DND-41 (cell line): ENCODE results near the gene CELA2B.

Source experiments
- ATAC-seq: fragments of 200-7000 bp; cut with Tn5 transposase; 3 replicates; pipeline ENCODE4 v1.9.1; 2021; ENCODE audit warnings: low read depth; ENCODE audit not compliant: insufficient read depth
- DNase-seq: peaks from one replicate; pipeline ENCODE4 v3.0.0-alpha.2; 2020
- H2AFZ ChIP-seq: 2 replicates; pipeline ENCODE4 v1.6.0; 2012; ENCODE audit warnings: low read depth, low read length
- H3K27ac ChIP-seq: 2 replicates; pipeline ENCODE4 v1.5.1; 2012; ENCODE audit warnings: low read length, inconsistent platforms
- H3K27me3 ChIP-seq: fragments of 200-600 bp; sonication (generic); 2 replicates; pipeline ENCODE4 v1.6.0; 2012; ENCODE audit warnings: low read length, mild to moderate bottlenecking, inconsistent platforms; ENCODE audit not compliant: insufficient read depth, poor library complexity
- H3K36me3 ChIP-seq: 2 replicates; pipeline ENCODE4 v1.5.1; 2012; ENCODE audit warnings: low read length, inconsistent platforms; ENCODE audit not compliant: insufficient read depth
- H3K4me1 ChIP-seq: 2 replicates; pipeline ENCODE4 v1.5.1; 2012; ENCODE audit warnings: mild to moderate bottlenecking, low read length; ENCODE audit not compliant: insufficient read depth
- H3K4me2 ChIP-seq: 2 replicates; pipeline ENCODE4 v1.6.0; 2012; ENCODE audit warnings: mild to moderate bottlenecking, moderate library complexity, low read length, inconsistent platforms; ENCODE audit not compliant: insufficient read depth
- H3K4me3 ChIP-seq, 2 experiments: fragments of 200-600 bp in 1 of 2; shearing (Covaris generic) in 1 of 2; 2 replicates each; pipeline ENCODE4 v1.5.1; 2012 to 2016; ENCODE audit warnings: inconsistent platforms in 2 of 2, low read length in 2 of 2, mild to moderate bottlenecking in 2 of 2, low read depth in 1 of 2, moderate library complexity in 1 of 2
- H3K79me2 ChIP-seq: 2 replicates; pipeline ENCODE4 v1.6.0; 2012; ENCODE audit warnings: low read length, inconsistent platforms; ENCODE audit not compliant: insufficient read depth
- H3K9ac ChIP-seq: 2 replicates; pipeline ENCODE4 v1.6.0; 2012; ENCODE audit warnings: low read depth, mild to moderate bottlenecking, inconsistent platforms, low read length, moderate library complexity
- H3K9me3 ChIP-seq: 2 replicates; pipeline ENCODE4 v1.5.1; 2012; ENCODE audit warnings: low read length, moderate library complexity, mild to moderate bottlenecking, inconsistent platforms; ENCODE audit not compliant: insufficient read depth, severe bottlenecking
- H4K20me1 ChIP-seq: 2 replicates; pipeline ENCODE4 v1.6.0; 2012; ENCODE audit warnings: low read length; ENCODE audit not compliant: insufficient read depth
- EZH2 ChIP-seq: IDR thresholded peaks from 3 replicates; pipeline ENCODE4 v1.6.1; 2012; ENCODE audit warnings: borderline replicate concordance, low read depth, mild to moderate bottlenecking, moderate library complexity, low read length, inconsistent platforms; ENCODE audit not compliant: severe bottlenecking
- TF ChIP-seq, protein P1 (sequence below): IDR thresholded peaks from 2 replicates; pipeline ENCODE4 v1.5.1; 2012; ENCODE audit warnings: borderline replicate concordance, low read length, moderate library complexity, mild to moderate bottlenecking; ENCODE audit not compliant: poor library complexity, severe bottlenecking; ENCODE audit errors: extremely low read depth

Gene CELA2B

DNA sequence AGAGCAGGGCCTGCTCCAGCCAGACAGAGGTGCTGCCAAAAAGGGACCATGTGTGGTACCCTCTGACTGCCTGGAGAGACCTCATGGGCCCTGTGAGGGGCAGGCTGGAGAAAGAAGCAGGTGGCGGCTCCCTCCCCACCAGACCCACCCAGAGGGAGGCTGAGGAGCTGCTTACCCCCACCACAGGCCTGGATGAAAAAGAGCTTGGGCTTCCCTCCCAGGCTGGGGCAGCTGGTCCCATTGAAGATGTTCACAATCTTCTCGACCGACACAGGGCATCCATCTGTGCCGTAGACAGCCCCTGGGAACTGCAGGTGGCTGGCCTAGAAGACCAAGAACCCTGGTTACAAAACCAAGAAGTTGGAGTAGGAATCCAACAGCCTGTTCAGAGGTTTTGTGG lies 28.5 kb downstream of the CELA2B start:
- TF ChIP-seq, protein P1, sequence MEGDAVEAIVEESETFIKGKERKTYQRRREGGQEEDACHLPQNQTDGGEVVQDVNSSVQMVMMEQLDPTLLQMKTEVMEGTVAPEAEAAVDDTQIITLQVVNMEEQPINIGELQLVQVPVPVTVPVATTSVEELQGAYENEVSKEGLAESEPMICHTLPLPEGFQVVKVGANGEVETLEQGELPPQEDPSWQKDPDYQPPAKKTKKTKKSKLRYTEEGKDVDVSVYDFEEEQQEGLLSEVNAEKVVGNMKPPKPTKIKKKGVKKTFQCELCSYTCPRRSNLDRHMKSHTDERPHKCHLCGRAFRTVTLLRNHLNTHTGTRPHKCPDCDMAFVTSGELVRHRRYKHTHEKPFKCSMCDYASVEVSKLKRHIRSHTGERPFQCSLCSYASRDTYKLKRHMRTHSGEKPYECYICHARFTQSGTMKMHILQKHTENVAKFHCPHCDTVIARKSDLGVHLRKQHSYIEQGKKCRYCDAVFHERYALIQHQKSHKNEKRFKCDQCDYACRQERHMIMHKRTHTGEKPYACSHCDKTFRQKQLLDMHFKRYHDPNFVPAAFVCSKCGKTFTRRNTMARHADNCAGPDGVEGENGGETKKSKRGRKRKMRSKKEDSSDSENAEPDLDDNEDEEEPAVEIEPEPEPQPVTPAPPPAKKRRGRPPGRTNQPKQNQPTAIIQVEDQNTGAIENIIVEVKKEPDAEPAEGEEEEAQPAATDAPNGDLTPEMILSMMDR: no peak
- no peak for TF ChIP-seq EZH2

DNA sequence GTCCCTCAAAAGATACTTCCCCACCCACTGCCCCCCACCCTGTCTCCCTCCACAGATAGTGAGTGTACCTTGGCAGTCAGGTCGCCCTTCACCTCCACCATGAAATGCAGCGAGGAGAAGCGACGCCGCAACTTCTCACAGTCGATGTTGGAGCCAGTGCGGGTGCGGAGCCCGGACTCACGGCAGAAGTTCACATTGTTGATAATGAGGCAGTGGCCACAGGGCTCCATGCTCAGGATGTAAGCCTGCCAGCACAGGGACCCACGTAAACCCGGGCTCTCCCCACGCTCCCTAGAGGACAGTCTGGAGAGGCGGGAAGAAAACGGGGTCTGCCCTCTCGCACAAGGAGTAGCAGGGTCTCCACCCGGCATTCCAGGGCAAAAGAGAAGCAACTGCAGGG lies 30.9 kb downstream of the CELA2B start:
- no peaks in the 10 kb centered on the region for H3K4me1 ChIP-seq
- no peak overlapping the region for H3K9ac ChIP-seq
- DNase-seq: no peak
- TF ChIP-seq, protein P1: no peak
- no peak for TF ChIP-seq EZH2
- no peak for ATAC-seq
- H3K27ac ChIP-seq: no peak overlapping the region
- H3K4me3 ChIP-seq: no peak overlapping the region
- no peaks in the 10 kb centered on the region for H3K27me3 ChIP-seq
- no peak overlapping the region for H3K4me2 ChIP-seq
- no peaks in the 10 kb centered on the region for H3K79me2 ChIP-seq
- H4K20me1 ChIP-seq: no peaks in the 10 kb centered on the region
- no peak overlapping the region for H2AFZ ChIP-seq
- H3K36me3 ChIP-seq: no peaks in the 10 kb centered on the region
- H3K9me3 ChIP-seq: no peaks in the 10 kb centered on the region

More for the DNA sequence above, 28.5 kb downstream of the CELA2B start:
- no peak overlapping the region for H3K27ac ChIP-seq
- H3K9me3 ChIP-seq: no peaks in the 10 kb centered on the region
- no peak overlapping the region for H2AFZ ChIP-seq
- no peak for DNase-seq
- no peaks in the 10 kb centered on the region for H3K79me2 ChIP-seq
- H4K20me1 ChIP-seq: no peaks in the 10 kb centered on the region
- no peak overlapping the region for H3K4me3 ChIP-seq
- no peaks in the 10 kb centered on the region for H3K4me1 ChIP-seq
- no peak for ATAC-seq
- H3K4me2 ChIP-seq: no peak overlapping the region
- H3K27me3 ChIP-seq: no peaks in the 10 kb centered on the region
- H3K9ac ChIP-seq: no peak overlapping the region
- no peaks in the 10 kb centered on the region for H3K36me3 ChIP-seq

DNA sequence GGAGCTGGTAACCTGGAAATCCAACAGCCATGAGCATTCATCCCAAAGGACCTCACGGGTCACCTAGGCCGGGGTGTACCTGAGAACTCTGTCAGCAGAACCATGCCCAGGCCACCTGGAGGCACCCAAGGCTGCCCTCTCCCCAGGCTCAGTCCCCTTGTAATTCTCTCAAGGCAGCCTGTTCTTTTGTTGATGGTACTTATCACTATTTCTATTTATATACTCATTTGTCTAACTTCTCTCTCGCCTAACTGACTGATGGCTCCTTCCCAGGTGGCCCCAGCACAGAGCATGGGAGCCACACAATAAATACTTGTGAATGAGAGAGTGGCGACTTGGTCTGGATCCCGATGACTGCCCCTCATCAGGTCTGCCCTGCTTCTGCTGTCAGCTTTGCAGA lies 31.4 kb downstream of the CELA2B start:
- H3K4me2 ChIP-seq: no peak overlapping the region
- no peaks in the 10 kb centered on the region for H3K36me3 ChIP-seq
- no peak overlapping the region for H3K4me3 ChIP-seq
- no peaks in the 10 kb centered on the region for H3K4me1 ChIP-seq
- H3K27ac ChIP-seq: no peak overlapping the region
- no peak for TF ChIP-seq EZH2
- TF ChIP-seq, protein P1: no peak
- H3K9me3 ChIP-seq: no peaks in the 10 kb centered on the region
- ATAC-seq (no peak), DNase-seq (no peak)
- H2AFZ ChIP-seq: no peak overlapping the region
- no peak overlapping the region for H3K9ac ChIP-seq
- no peaks in the 10 kb centered on the region for H3K27me3 ChIP-seq
- H4K20me1 ChIP-seq: no peaks in the 10 kb centered on the region
- no peaks in the 10 kb centered on the region for H3K79me2 ChIP-seq
